ENCODE data around the gene RAB40C.

Gene RAB40C

DNA sequence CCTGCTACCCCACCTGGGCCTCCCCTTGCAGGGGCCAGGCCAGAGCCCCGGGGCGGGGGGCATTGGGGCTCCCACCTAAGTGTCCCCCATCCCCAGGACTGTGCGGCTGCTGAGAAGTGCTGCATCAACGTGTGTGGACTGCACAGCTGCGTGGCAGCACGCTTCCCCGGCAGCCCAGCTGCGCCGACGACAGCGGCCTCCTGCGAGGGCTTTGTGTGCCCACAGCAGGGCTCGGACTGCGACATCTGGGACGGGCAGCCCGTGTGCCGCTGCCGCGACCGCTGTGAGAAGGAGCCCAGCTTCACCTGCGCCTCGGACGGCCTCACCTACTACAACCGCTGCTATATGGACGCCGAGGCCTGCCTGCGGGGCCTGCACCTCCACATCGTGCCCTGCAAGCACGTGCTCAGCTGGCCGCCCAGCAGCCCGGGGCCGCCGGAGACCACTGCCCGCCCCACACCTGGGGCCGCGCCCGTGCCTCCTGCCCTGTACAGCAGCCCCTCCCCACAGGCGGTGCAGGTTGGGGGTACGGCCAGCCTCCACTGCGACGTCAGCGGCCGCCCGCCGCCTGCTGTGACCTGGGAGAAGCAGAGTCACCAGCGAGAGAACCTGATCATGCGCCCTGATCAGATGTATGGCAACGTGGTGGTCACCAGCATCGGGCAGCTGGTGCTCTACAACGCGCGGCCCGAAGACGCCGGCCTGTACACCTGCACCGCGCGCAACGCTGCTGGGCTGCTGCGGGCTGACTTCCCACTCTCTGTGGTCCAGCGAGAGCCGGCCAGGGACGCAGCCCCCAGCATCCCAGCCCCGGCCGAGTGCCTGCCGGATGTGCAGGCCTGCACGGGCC, 42.8 kb downstream of the RAB40C start:
- no peak for DNase-seq (ENCODE audit: low spot score)

DNA sequence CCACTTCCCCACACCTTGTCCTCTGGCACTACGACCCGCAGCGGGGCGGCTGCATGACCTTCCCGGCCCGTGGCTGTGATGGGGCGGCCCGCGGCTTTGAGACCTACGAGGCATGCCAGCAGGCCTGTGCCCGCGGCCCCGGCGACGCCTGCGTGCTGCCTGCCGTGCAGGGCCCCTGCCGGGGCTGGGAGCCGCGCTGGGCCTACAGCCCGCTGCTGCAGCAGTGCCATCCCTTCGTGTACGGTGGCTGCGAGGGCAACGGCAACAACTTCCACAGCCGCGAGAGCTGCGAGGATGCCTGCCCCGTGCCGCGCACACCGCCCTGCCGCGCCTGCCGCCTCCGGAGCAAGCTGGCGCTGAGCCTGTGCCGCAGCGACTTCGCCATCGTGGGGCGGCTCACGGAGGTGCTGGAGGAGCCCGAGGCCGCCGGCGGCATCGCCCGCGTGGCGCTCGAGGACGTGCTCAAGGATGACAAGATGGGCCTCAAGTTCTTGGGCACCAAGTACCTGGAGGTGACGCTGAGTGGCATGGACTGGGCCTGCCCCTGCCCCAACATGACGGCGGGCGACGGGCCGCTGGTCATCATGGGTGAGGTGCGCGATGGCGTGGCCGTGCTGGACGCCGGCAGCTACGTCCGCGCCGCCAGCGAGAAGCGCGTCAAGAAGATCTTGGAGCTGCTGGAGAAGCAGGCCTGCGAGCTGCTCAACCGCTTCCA, 43.6 kb downstream of the RAB40C start:
- no peak for DNase-seq (ENCODE audit: low spot score)

DNA sequence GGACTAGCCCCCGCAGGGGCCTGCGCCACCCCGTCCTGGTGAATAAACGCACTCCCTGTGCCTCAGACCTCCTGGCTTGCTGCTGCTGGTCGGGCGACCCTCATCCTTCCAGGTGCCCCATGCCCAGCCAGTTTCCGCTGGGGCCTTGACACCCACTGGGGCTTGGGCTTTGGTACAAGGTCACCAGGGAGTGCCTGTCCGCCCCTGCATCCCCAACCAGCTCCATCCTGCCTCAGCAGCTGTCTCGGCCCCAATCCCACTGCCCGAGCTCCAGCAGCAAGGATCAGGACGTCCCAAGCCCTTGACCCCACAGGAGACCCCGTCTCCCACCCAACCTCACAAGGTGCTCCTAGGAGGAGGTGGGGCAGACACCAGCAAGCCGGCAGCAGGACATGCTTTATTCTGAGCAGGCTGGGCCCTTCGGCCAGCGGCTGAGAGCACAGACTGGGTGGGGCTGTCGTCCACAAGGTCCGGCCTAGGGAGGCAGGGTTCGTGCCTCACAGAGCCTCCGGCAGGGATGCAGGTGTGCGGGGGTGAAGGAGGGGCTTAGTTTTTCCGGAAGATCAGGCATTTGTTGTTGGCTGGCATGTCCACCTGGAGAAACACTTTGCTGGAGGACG, 44.3 kb downstream of the RAB40C start:
- DNase-seq (ENCODE audit: low spot score): no peak

DNA sequence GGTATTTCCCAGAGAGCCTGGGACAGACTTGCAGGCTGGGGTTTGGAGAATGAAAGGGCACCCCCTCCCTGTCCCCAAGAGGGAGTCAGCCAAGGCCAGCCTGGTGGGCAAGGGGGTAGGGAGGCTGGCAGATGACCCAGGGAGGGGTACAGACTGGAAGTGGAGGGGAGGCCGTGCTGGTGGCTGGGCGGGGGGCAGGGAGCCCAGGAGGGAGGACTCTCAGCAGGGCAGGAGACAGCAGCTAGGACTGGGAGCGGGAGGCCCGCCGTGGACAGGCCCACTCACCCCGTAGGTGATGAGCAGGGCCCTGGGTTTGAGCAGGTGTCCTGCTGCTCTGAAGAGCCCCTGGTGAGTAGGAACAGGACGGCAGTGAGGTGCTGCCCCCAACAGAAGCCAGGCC, 45.1 kb downstream of the RAB40C start:
- DNase-seq (ENCODE audit: low spot score): no peak

DNA sequence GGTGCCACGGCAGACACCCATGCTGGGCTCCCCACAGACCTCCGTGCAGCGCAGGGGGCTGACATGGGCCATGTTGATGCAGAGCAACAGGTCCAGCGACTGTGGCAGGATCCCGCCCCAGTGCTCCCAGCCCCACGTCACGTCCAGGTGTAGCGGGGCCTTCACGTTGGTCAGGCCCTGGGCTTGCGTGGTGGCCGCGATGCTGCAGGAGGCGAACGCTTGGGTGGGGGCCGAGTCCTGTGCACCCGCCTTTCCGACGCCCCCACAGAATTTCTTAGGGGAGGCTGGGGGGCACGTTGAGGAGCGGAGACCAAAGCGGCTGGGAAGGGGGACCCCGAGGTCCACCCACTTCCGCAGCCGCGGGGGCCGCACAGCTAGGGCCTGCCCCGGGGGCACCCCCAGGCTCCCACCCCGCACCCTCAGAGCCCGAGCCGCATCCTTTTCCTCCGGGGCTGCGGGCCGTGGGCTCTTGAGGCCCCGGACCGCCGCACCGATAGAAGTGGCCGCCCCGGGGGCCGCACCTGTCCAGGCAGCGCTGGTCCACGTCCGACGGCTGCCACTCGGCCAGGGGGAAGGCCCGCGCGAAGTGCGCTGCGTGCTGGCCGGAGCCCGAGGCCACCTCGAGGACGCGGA, 45.8 kb downstream of the RAB40C start:
- no peak for DNase-seq (ENCODE audit: low spot score)

DNA sequence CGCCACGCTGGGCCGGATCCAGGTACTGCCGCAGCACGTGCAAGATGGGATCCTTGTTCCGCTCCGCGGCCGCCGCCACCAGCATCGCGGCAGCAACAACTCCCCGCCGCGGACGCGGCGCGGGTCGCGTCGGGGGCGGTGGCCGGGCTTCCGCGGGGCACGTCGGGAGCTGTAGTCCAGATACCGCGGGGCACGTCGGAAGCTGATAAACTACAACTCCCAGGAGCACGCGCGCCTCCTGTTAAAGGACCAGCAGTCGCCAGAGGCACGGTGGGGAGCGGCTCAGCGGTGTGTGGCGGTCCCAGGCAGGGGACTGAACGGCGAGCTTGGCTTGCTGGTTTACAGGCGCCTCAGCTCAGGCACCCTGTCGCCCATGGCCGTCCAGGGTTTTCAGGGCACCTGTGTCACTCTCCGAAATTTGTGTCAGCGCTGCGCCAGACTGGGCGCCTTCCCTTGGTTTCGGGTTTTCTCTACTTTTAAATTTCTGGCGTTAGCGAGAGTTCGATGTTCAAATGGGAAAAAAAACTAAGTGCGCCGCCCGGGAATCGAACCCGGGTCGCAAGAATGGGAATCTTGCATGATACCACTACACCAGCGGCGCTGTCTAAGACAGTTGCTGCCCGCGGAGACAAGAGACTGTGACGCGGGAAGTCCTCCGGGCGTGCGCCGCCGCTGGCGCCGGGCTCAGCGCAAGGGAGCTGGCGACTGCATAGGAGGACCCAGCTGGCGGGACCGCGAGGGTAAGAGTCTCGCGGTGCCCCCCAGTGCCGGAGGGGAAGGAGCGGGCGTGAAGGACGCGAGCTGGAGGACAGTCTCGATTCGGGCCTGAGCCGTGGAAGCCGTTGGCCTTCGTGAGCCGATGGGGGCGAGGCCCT, 46.6 kb downstream of the RAB40C start, which contains the start of gene METTL26:
TSS of gene METTL26 (minus strand) at position 100 of the 875 bp plus-strand sequence. CDS start at position 85, 15 bp downstream.
- DNase-seq (ENCODE audit: low spot score): peak; percentile 97

DNA sequence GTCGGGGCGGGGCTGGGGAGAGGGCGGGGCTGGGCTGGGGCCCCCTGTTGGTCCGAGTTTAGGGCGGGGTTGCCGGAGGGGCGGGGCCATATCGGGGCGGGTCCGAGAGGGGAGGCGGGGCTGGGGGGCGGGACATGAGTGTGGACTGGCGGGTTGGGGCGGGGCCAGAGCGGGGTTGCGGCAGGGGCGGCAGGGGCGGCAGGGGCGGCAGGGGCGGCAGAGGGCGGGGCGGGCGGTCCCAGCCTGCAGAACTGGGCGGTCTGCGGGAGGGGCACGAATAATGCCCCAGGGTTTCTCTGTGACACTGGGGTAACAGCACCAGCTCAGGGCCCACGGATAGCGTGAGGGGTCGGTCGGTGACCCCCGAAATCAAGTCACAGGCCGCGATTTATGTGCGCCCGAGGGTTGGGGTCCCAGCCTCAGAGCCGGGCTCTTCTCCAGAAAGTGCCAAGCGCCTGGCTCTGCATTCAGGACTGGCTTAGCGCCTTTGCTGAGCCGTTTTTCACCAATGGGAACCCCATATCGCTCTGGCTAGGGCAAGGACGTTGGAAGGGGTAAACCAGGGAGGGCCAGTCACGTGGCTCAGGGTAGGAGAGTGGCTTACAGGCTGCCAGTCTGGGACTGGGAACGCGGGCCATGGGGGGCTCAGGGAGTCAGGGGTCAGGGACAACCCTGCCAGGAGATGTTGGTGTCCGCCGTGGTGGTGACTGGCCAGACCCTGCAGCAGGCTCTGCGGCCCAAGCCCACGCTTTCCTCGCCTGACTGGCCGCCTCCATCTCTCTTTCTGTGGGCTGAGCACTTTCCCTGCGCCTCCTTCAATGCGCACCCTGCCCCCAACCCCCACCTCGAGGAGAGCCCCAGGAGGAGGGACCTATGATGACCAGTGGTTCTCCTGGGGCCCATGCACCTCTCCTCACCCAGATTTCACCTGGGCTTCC, 47.5 kb downstream of the RAB40C start:
- peak; percentile 99 for DNase-seq (ENCODE audit: low spot score)

DNA sequence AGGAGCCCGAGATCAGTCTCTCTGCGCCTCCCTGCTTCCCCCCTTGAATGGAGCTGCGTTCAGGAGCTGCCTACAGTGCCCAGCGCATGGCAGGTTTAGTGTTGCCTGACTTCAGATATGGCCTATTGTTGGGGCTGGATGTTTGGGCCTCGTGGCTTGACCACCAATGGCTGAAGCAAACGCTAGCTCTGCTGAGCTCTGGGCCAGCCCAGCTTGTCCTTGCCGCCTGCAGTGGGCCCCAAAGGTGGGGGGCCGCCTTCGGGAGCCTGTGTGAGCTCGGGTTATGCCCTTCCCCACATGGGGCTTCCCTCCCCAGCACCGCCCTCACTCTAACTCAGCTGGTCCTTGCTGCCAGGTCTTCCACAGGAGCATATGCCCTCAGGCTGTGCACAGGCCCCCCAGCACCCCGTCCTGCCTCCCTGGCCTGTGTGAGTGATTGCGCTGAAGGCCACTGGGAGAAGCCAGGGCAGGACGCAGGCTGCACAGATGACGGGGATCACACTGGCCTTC, 48.2 kb downstream of the RAB40C start:
- DNase-seq (ENCODE audit: low spot score): no peak

DNA sequence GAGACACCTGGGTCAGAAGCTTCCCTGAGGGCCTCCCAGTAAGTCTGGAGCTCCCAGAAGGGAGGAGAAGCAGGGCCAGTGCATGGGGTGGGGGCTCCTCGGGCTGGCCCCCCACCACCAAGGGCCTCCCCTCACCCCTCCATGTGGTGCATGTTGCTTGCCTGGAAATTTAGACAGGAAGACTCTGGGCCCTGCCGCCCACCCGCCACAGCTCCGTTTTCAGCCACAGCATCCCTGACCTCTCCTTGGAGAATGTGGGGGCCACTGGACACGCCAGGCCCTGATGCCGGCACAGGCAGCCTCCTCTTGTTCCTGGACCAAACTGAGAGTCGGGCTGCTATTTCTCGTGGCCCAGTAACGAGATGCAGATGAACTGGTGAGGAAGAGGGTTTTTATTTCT, 49.0 kb downstream of the RAB40C start:
- DNase-seq (ENCODE audit: low spot score): no peak

DNA sequence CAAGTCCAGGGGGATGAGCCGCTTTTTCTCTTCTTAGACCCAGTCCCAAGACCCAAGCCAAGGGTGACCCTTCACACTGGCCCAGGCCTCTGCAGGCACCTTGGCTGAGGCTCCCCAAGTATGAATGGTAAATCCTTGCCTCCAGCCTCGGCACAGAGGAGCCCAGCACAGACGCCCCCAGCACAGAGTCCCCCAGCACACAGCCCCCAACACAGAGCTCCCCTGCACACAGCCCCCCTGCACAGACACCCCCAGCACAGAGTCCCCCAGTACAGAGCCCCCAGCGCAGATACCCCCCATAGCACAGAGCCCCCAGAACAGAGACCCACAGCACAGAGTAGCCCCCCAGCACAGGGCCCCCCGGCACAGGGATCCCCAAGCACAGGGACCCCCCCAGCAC, 50.7 kb downstream of the RAB40C start:
- no peak for DNase-seq (ENCODE audit: low spot score)

DNA sequence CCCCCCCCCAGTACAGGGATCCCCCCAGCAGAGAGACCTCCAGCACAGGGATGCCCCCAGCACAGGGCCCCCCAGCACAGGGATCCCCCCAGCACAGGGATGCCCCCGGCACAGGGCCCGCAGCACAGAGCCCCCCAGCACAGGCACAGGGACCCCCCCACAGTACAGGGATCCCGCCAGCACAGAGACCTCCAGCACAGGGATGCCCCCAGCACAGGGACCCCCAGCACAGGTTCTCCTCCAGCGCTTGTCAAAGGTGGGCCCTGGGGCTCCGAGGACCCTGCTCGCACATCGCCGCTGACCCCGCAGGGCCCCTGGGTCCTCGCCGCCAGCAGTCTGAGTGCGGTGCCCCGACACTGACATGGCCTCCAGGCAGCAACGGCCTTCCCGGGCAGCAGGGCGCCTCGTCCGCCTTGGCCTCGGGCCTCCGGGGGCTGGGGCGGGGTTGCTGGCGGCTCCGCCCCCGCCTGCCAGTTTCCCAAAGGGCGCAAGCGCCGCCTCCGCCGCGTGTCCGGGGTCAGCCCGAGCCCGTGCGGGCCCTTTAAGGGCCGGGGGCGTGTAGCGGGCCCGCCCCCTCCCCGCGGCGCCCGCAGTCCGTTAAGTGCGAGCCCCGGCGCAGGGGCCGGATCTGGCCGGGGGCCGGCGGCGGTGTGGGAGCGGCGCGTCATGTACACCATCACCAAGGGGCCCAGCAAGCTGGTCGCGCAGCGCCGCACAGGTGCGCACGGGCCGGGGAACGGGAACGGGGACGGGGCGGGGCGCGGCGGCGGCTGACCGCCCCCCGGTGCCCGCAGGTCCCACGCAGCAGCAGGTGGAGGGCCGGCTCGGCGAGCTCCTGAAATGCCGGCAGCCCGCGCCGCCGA, 51.7 kb downstream of the RAB40C start, which contains the start of gene MCRIP2:
TSS of gene MCRIP2 (plus strand) at position 503 of the 863 bp plus-strand sequence. CDS start at position 667, 164 bp downstream.
- DNase-seq (ENCODE audit: low spot score): peak; percentile 90

DNA sequence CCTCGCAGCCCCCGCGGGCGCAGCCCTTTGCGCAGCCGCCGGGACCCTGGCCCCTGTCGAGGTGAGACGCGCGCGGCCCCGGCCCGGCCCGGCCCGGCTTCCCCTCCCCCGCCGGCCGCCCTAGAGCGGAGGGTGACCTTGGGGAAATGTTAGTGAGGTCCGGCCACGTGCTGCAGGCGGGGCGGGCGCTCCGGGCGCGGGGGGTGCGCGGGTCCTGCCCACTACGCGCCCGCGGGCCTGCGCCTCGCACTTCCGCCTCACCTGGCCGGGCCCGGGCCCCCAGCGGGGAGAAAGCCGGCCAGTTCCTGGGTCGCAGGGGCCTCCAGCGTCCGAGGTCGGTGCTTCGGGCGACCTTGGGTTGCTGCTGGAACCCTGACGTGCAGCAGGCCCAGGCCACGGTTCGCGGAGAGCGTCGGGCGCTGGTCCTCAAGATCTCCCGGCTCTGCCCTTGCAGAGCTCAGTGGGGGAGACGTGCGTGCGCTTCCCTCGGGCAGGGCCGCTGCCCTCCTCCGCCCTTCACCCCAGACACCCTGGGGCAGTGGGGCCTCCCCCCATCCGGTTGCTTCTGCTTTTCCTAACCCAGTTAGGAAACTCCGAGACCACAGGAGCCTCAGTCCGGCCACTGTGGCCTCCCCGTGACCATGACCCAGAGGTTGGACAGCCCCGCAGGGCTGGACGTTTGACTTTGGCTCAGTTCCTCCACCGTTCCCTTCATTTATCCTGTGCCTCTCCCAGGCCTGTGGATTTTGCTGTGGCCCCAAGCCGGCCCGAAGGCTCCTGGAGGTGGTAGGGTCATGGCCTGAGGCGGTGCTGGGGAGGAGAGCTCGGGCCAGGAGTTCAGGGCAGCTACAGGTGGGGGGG, 52.6 kb downstream of the RAB40C start:
- DNase-seq (ENCODE audit: low spot score): no peak

DNA sequence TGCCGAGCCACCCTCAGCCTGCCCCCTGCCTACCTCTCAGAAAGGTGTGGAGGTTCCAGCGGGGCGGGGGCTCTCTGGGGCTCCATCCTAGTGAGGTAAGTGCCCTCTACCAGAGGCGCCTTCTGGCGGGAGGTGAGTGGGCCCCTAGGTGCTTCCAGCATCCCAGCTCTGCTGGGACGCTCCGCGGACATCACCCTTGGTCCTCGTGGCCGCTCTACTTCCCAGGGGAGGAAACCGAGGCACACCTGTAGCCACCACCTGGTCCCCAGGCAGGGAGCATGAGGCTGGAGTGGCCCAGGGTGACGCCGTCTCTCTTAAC, 53.1 kb downstream of the RAB40C start:
- no peak for DNase-seq (ENCODE audit: low spot score)

DNA sequence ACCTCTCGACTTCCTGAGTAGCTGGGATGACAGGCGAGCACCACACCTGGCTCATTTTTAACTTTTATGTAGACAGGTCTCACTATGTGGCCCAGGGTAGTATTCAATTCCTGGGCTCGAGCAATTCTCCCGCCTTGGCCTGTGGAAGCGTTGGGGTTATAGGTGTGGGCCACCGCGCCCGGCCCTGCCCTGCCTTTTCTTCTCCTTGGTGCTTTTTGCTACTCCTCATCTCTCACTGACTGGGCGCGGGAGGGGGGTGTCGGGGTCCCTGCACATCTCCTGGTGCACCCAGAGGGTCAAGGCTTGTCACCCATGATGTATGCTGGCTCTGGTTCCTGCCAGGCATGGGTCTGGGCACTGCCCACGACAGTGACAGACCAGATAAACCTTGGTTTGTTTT, 54.7 kb downstream of the RAB40C start:
- no peak for DNase-seq (ENCODE audit: low spot score)

DNA sequence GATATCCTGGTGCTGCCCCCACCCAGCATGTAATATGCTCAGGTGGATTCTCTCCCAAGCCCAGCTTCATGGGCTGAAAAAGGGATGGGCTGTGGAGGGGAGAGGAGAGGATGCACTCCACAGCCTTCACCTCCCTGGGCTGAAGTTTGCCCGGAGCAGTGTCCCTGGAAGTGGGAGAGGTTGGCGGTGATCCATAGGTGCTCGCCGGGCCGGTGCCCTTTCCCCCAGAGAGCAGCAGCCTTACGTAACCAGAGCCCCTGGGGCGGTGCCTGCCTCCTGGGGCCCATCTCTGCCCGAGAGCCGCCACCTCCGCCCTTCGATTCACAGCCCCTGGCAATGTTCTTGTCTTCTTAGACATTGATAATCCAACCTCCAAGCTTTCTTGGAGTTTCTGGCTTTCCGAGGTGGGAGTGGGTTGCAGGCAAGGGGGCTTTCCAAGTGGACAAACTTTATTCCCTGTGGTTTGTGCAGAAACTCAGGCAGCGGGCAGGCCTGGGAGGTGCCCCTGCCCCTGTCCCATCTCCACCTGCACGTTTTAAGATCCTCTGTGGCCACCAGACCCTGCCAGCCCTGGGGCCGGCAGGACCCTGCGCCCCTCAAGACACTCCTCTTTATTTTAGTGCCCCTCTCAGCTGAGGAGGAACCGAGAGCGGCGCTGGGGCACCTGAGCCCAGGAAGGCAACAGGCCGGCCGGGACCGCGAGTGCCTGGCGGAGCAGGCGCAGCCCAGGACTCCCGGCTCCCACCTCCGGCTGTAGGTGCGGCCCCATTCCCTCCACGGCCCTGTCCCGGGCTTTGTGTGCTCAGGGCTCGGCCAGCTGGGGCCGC, 56.2 kb downstream of the RAB40C start:
- no peak for DNase-seq (ENCODE audit: low spot score)

DNA sequence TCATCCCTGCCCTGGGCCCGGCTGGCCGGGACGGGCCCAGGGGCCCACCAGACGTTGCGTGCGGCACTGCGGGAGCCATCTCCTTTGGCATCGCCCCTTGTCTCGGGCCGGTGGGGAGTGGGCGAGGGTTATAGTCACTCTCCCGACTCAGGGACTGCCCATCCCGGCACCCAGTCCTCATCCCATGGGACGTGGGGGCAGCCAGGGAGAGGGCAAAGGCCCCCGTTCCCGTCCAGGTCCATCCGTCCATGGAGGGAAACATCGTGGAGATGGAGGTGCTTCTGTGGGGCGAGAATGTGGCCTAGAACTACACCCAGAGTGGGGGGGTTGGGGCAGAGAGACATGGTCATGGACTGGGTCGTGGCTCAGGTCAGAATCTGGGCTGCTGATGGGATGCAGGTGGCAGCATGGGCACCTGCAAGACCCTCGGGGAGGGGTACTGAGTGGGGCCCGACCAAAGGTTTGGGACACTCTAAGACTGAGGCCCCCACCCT, 56.9 kb downstream of the RAB40C start:
- no peak for DNase-seq (ENCODE audit: low spot score)
